Ishikawa (cell line): Measurements from ENCODE around the gene ARL14EP.

Source experiments
- CEBPB ChIP-seq: IDR thresholded peaks from 2 replicates; pipeline ENCODE4 v1.6.1; 2012
- CREB1 ChIP-seq: IDR thresholded peaks from 2 replicates; pipeline ENCODE4 v1.6.1; 2012; ENCODE audit warnings: low read depth
- EGR1 ChIP-seq: IDR thresholded peaks from 2 replicates; pipeline ENCODE4 v1.6.1; 2012
- EP300 ChIP-seq: IDR thresholded peaks from 2 replicates; pipeline ENCODE4 v1.6.1; 2012; ENCODE audit warnings: borderline replicate concordance
- FOXM1 ChIP-seq: IDR thresholded peaks from 2 replicates; pipeline ENCODE4 v1.6.1; 2012; ENCODE audit warnings: low read depth, borderline replicate concordance
- NFIC ChIP-seq: IDR thresholded peaks from 2 replicates; pipeline ENCODE4 v1.6.1; 2012
- RAD21 ChIP-seq: IDR thresholded peaks from 2 replicates; pipeline ENCODE4 v1.6.1; 2012; ENCODE audit warnings: low read depth
- REST ChIP-seq: IDR thresholded peaks from 2 replicates; pipeline ENCODE4 v1.6.1; 2012; ENCODE audit warnings: low read depth, mild to moderate bottlenecking
- TAF1 ChIP-seq: IDR thresholded peaks from 2 replicates; pipeline ENCODE4 v1.6.1; 2012; ENCODE audit warnings: low read depth, mild to moderate bottlenecking
- TCF12 ChIP-seq: IDR thresholded peaks from 2 replicates; pipeline ENCODE4 v1.6.1; 2012; ENCODE audit warnings: low read depth
- TEAD4 ChIP-seq: IDR thresholded peaks from 2 replicates; pipeline ENCODE4 v1.6.1; 2012
- USF1 ChIP-seq: IDR thresholded peaks from 2 replicates; pipeline ENCODE4 v1.6.1; 2012
- YY1 ChIP-seq: IDR thresholded peaks from 2 replicates; pipeline ENCODE4 v1.6.1; 2012; ENCODE audit warnings: low read depth
- ZBTB7A ChIP-seq: IDR thresholded peaks from 2 replicates; pipeline ENCODE4 v1.6.1; 2012; ENCODE audit warnings: low read depth
- TF ChIP-seq, protein P1 (sequence below): IDR thresholded peaks from 2 replicates; pipeline ENCODE4 v1.6.1; 2012

Gene ARL14EP

GRCh38 chr11:30321321-30321720 is 1.6 kb upstream of the ARL14EP start:
- TF ChIP-seq USF1 (no peak), EP300 (no peak), TEAD4 (no peak), EGR1 (no peak), FOXM1 (no peak), REST (no peak), TAF1 (no peak), CREB1 (no peak), NFIC (no peak), CEBPB (no peak), TCF12 (no peak), RAD21 (no peak), YY1 (no peak)
- TF ChIP-seq, protein P1, sequence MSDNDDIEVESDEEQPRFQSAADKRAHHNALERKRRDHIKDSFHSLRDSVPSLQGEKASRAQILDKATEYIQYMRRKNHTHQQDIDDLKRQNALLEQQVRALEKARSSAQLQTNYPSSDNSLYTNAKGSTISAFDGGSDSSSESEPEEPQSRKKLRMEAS, result no peak

- TF ChIP-seq USF1 (no peak), REST (no peak)
Measured at GRCh38 chr11:30322191-30322590, 713 bp upstream of the ARL14EP start.

DNA sequence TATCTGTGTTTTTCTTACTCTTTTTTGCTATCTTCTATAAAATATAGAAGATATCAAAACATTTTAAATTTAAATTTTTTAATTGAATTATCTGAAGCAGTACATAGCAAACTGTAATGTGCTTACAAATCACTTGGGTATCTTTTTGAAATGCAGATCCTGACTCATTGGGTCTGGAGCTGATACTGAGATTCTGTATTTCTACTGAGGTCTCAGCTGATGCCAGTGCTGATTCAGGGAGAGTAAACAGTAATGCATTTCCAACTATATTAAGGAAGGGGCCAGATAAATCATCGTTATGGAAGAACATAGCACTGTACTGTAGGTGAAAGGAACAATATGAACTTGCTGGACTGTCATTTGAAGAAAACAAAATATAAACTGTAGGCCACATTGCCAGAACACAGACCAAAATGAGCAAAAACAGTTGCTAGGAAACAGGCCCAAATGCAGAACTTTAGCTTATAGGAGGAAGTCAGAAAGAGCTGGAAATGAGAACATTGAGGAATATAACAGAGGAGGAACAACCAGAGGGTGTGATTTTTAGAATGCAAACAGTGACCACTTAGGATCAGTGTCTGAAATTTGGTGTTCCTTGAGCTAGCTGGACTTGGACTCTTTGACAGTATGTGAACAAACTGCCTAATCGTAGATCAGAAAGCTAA is 3.3 kb downstream of the ARL14EP start:
- TF ChIP-seq TAF1, result no peak
- no peak for TF ChIP-seq NFIC
- no peak for TF ChIP-seq ZBTB7A
- TF ChIP-seq CEBPB, result no peak
- no peak for TF ChIP-seq REST
- no peak for TF ChIP-seq FOXM1
- no peak for TF ChIP-seq TCF12
- no peak for TF ChIP-seq RAD21
- TF ChIP-seq USF1, result no peak
- no peak for TF ChIP-seq TEAD4
- no peak for TF ChIP-seq CREB1
- no peak for TF ChIP-seq YY1
- TF ChIP-seq, protein P1, result no peak
- TF ChIP-seq EP300, result no peak
- TF ChIP-seq EGR1, result no peak

- no peak for TF ChIP-seq EP300
- TF ChIP-seq NFIC, result no peak
- TF ChIP-seq USF1, result no peak
- TF ChIP-seq FOXM1, result no peak
- no peak for TF ChIP-seq RAD21
- TF ChIP-seq YY1, result no peak
- no peak for TF ChIP-seq ZBTB7A
- no peak for TF ChIP-seq CREB1
- TF ChIP-seq TCF12, result no peak
- no peak for TF ChIP-seq CEBPB
- TF ChIP-seq, protein P1, result no peak
- no peak for TF ChIP-seq EGR1
- TF ChIP-seq REST, result no peak
Measured at GRCh38 chr11:30326906-30327305, 4.0 kb downstream of the ARL14EP start.
